Bronchial epithelial cell (primary cell): Measurements from ENCODE around the gene DNM2. TPM values are rescaled to one million over a fixed set of nuclear protein-coding genes. Genes with fewer than 3 reads are reported as not detected.

Experiments
- DNase-seq: peaks from one replicate; pipeline ENCODE4 v3.0.0-alpha.2; 2010; ENCODE audit warnings: low read depth
- FAIRE-seq: peaks from 2 replicates; lab custom pipeline; 2011; peaks lifted over from hg19 to GRCh38; lab: Jason Lieb, UNC
- H3K27me3 ChIP-seq: 2 replicates; pipeline ENCODE4 v1.5.1; 2011; ENCODE audit warnings: low read length; ENCODE audit not compliant: control insufficient read depth, insufficient read depth
- H3K36me3 ChIP-seq: 2 replicates; pipeline ENCODE4 v1.5.1; 2011; ENCODE audit warnings: low read length; ENCODE audit not compliant: control insufficient read depth, insufficient read depth
- H3K4me3 ChIP-seq: 2 replicates; pipeline ENCODE4 v1.5.1; 2011; ENCODE audit warnings: mild to moderate bottlenecking, low read depth, low read length, control low read depth
- CTCF ChIP-seq: IDR thresholded peaks from 2 replicates; pipeline ENCODE4 v1.5.1; 2011; ENCODE audit warnings: mild to moderate bottlenecking, moderate library complexity, low read length, control low read depth, inconsistent platforms; ENCODE audit not compliant: insufficient read depth, severe bottlenecking
- total RNA-seq: library from RNA; depleted of rRNA; stranded (reverse); fragments of >200 nt; gene quantifications from 2 replicates; pipeline ENCODE4 v1.2.1, GENCODE V29; 2014

The DNM2 gene
- total RNA-seq, 1 donor from 2014 or later: 68.4 TPM

GRCh38 chr19:10691883-10692282 is 26.0 kb upstream of the DNM2 start:
- no peak overlapping the region for H3K4me3 ChIP-seq
- no peak for TF ChIP-seq CTCF
- no peaks in the 10 kb centered on the region for H3K27me3 ChIP-seq
- FAIRE-seq (no peak), DNase-seq (no peak)
- H3K36me3 ChIP-seq: peaks cover 34% of the 10 kb centered on the region

DNA sequence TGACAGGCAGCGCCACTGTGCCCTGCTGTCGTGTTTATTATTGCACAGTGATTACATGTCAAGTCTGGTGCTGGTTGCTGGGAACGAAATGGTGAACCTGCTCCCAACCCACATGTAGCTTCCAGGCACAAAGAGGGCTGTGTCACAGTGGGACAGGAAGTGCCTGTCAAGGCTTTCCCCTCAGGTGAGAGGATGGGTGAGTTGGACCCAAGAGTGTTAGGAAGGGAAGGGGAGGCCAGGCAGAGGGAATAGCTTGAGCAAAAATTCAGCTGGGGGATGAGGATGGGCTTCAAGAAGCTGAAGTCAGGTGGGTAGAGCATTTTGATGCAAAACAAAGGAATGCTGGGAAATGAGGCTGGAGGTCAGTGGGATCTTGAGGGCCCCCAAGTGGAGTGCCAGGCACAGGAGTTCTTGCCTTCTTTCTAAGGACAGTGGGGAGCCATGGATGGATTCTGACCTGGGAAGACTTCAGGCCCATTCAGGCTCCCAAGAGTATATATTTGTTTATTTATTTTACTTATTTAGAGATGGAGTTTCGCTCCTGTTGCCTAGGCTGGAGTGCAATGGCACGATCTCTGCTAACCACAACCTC is 25.1 kb upstream of the DNM2 start:
- H3K36me3 ChIP-seq: peaks cover 28% of the 10 kb centered on the region
- H3K27me3 ChIP-seq: no peaks in the 10 kb centered on the region
- no peak overlapping the region for H3K4me3 ChIP-seq
- no peak for FAIRE-seq
- no peak for DNase-seq
- no peak for TF ChIP-seq CTCF

GRCh38 chr19:10694706-10695307 is 23.1 kb upstream of the DNM2 start:
- H3K36me3 ChIP-seq: peaks cover 13% of the 10 kb centered on the region
- DNase-seq: peak; percentile 11
- H3K4me3 ChIP-seq: no peak overlapping the region
- TF ChIP-seq CTCF: no peak
- H3K27me3 ChIP-seq: no peaks in the 10 kb centered on the region
- FAIRE-seq: no peak

DNA sequence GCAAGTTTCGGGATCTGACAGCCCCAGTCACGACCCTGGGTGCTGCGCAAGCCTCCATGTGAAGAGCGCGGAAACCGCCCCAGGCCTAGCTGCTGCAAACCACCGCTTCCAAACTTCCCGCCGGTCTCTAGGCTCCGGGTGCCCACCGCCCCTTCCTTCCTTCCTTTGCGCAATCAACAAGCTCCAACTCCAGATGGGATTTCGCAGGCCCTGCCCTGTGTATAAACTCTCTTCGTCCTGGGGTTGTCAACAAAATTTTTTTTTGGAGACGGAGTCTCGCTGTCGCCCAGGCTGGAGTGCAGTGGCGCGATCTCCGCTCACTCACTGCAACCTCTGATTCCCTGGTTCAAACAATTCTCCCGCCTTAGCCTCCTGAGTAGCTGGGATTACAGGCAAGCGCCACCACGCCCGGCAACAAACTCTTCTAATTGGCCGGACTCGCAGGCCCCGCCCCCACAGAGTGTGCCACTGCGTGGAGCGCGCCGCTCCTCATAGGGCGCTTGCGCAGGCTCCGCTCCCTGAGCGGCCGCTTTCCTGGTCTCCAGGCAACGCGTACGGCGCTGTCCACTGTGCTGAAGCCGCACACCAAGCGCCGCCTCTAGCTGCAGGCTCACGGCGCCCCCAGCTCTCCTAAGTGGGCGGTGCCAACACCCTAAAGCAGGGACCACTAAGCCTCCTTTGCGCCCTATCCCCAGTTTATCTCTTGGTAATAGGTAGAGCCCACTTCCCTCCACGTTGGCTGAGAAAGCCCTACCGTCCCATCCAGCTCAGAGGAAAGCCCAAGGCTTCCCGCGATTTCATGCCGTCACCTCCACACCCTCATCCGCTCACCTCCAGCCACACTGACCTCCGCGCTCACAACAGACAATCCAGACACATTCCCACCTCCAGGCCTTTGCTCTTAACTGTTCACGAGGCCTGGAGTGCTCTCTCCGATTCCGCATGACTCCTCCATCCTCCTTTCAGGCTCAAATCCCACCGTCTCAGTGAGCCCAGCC is 22.2 kb upstream of the DNM2 start:
- TF ChIP-seq CTCF: no peak
- Histone ChIP-seq H3K36me3 (peaks cover 7% of the 10 kb centered on the region), H3K4me3 (no peak overlapping the region), H3K27me3 (no peaks in the 10 kb centered on the region)
- peak; percentile 85 for DNase-seq
- FAIRE-seq: no peak

- Histone ChIP-seq H3K27me3 (no peaks in the 10 kb centered on the region), H3K4me3 (no peak overlapping the region), H3K36me3 (no peaks in the 10 kb centered on the region)
- TF ChIP-seq CTCF: peak; percentile 51
- DNase-seq: peak; percentile 39
- FAIRE-seq: no peak
These were observed 18.1 kb upstream of the DNM2 start for GRCh38 chr19:10699650-10700335.
